Heart left ventricle (tissue), 16 donors: ENCODE results near the gene ARHGEF11. TPM values are rescaled to one million over a fixed set of nuclear protein-coding genes. Genes with fewer than 3 reads are reported as not detected.

Experiments used
- ATAC-seq, 4 donors: fragments of 200-7000 bp; cut with Tn5 transposase; one replicate each; pipeline ENCODE4 v1.9.1; 2020 to 2022; ENCODE audit warnings: moderate library complexity in 4 of 4, mild to moderate bottlenecking in 3 of 4, moderate number of reproducible peaks in 1 of 4
- DNase-seq, 5 donors: peaks; one replicate each; pipeline ENCODE4 v3.0.0-alpha.2; 2020
- H3K27ac ChIP-seq, 12 donors: fragments of 200-600 bp; sonication (generic) in 4 of 12; one replicate each; pipeline versions ENCODE4 v1.5.0 to v1.8.0; 2016 to 2022; ENCODE audit warnings: mild to moderate bottlenecking in 2 of 12
- H3K27me3 ChIP-seq, 9 donors: fragments of 200-600 bp; sonication (generic) in 2 of 9; one replicate each; pipeline versions ENCODE4 v1.5.1 to v1.8.0; 2016 to 2022; ENCODE audit warnings: mild to moderate bottlenecking in 3 of 9
- H3K36me3 ChIP-seq, 9 donors: fragments of 200-600 bp; sonication (generic) in 2 of 9; one replicate each; pipeline versions ENCODE4 v1.5.0 to v1.8.0; 2018 to 2022; ENCODE audit warnings: mild to moderate bottlenecking in 2 of 9
- H3K4me1 ChIP-seq, 12 donors: fragments of 200-600 bp; sonication (generic) in 4 of 12; one replicate each; pipeline versions ENCODE4 v1.5.0 to v1.8.0; 2016 to 2022; ENCODE audit warnings: mild to moderate bottlenecking in 3 of 12
- H3K4me3 ChIP-seq, 12 donors: fragments of 200-600 bp; sonication (generic) in 4 of 12; one replicate each; pipeline versions ENCODE4 v1.5.0 to v1.8.0; 2017 to 2022; ENCODE audit warnings: mild to moderate bottlenecking in 9 of 12, moderate library complexity in 4 of 12
- H3K9me3 ChIP-seq, 12 donors: fragments of 200-600 bp; sonication (generic) in 4 of 12; one replicate each; pipeline versions ENCODE4 v1.5.0 to v1.8.0; 2016 to 2022; ENCODE audit warnings: mild to moderate bottlenecking in 1 of 12
- POLR2A ChIP-seq, 2 donors: fragments of 450-650 bp; IDR thresholded peaks; one replicate each; pipeline ENCODE4 v1.6.1; 2017; ENCODE audit warnings: antibody characterized with exemption in 2 of 2, mild to moderate bottlenecking in 2 of 2, moderate library complexity in 2 of 2
- WGBS, 4 donors: extraction: QIAGEN DNeasy Blood & Tissue Kit in 2 of 4; methylation state at CpG; one replicate each; pipeline versions ENCODE4 v1.1.5 to v1.1.7; 2013 to 2018; 5-methylcytosine and 5-hydroxymethylcytosine counted together
- intact Hi-C, 10 donors: fragments of 100-400 bp; cut with DNase I; formaldehyde crosslinking; loops; one replicate each; pipeline versions ENCODE4 v1.11.1 to v1.14.2; 2022
- polyA plus RNA-seq, 2 donors: library from polyadenylated mRNA; stranded (reverse); fragments of 200-250 nt; gene quantifications; one replicate each; pipeline ENCODE4 v1.2.3, GENCODE V29; 2013
- total RNA-seq, 9 donors: library from RNA; depleted of rRNA in 2 of 9; stranded (reverse); fragments of >200 nt in 2 of 9; fragmentation: NEBNext Ultra II Directional in 3 of 9; extraction: Animal tissue kit (Norgen Biotek cat#: 25700) in 3 of 9; gene quantifications; one replicate each; pipeline versions ENCODE4 v1.1.0 to v1.2.4, GENCODE V29; 2016 to 2023
- TF ChIP-seq, protein P1 (sequence below), 12 donors: fragments of 200-600 bp; sonication (generic) in 4 of 12; IDR thresholded peaks; one replicate each; pipeline versions ENCODE4 v1.5.0 to v1.8.0; 2018 to 2022; ENCODE audit warnings: antibody characterized with exemption in 12 of 12, mild to moderate bottlenecking in 5 of 12
- donor health status: ischemic (EF 13 %, LVEDD 7.1; RV severe dilation, severe dysfunction).
- donor health status: healthy with polysubstance abuse.
- donor health status: DM: no; HTN: yes; CAD: no.
- donor health status: DM: no; HTN: no; CAD: no.
- donor health status: ischemic (EF 25% LVEDD 6.9; RV normal size, moderate dysfunction).
- donor health status: ischemic (EF 25% LVEDD 5.7; RV mildly dilated, moderate dysfunction).
- donor health status: healthy.
- donor health status: DM: yes; HTN: yes; CAD: no.
- donor health status: ischemic (EF 35%, LVEDD 5.7; RV mildly dilated, moderate dysfunction).
- donor health status: nonischemic (EF 11% LVEDD 7.7; RV severe dilation, severe dysfunction).
- donor health status: DM: yes; HTN: yes; CAD: no.
- donor health status: PGD.
- donor health status: ischemic (EF 29% LVEDD 5.4; RV normal size, mild dysfunction).
- donor health status: nonischemic (EF 23%, LVEDD 6.1; RV moderate dilation, normal function).

Gene ARHGEF11
- total and polyA plus RNA-seq, 11 donors: 12.2 to 44.1 (median 30.0) TPM

DNA sequence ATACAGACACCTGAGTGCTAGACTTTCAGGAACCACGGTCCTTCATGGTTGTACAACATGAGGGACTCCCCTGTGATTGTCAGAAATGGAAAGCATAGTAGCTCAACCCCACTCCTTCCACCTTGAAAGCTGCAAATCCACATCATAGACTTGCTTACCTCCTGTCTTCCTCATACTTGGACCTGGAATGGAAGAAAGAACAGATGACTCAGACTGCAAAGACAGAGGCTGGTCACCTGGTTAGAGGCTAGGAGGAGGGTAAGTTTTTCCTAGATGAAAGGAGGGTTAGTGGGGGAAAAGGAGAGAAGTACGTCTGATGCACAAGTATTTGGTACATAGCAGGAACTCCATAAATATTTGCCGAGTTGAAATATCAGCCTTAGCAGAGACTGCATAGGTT lies 87.9 kb downstream of the ARHGEF11 start:
- intact Hi-C loops: loop anchor here in 1 of 10 donors (10.0 kb wide), 1 partner anchor 117 kb away; no protein-coding TSS in a partner anchor
- peaks cover 2 to 98% (median 94%) of the 10 kb centered on the region in 9 donors for H3K36me3 ChIP-seq
- H3K27me3 ChIP-seq: no peaks in the 10 kb centered on the region
- ATAC-seq: no peak
- H3K9me3 ChIP-seq: no peaks in the 10 kb centered on the region
- no peak for DNase-seq
- 80 to 83% (median 81%) methylated on average over 3 of the region's 3 CpGs for WGBS, 4 donors
- H3K4me3 ChIP-seq: no peak overlapping the region
- peaks cover 0 to 7% (median 0%) of the 10 kb centered on the region in 12 donors for H3K4me1 ChIP-seq
- no peak overlapping the region for H3K27ac ChIP-seq
- TF ChIP-seq, protein P1, sequence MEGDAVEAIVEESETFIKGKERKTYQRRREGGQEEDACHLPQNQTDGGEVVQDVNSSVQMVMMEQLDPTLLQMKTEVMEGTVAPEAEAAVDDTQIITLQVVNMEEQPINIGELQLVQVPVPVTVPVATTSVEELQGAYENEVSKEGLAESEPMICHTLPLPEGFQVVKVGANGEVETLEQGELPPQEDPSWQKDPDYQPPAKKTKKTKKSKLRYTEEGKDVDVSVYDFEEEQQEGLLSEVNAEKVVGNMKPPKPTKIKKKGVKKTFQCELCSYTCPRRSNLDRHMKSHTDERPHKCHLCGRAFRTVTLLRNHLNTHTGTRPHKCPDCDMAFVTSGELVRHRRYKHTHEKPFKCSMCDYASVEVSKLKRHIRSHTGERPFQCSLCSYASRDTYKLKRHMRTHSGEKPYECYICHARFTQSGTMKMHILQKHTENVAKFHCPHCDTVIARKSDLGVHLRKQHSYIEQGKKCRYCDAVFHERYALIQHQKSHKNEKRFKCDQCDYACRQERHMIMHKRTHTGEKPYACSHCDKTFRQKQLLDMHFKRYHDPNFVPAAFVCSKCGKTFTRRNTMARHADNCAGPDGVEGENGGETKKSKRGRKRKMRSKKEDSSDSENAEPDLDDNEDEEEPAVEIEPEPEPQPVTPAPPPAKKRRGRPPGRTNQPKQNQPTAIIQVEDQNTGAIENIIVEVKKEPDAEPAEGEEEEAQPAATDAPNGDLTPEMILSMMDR (IDR thresholded peaks at IDR 0.05): no peak
- no peak for TF ChIP-seq POLR2A (IDR thresholded peaks at IDR 0.05)

DNA sequence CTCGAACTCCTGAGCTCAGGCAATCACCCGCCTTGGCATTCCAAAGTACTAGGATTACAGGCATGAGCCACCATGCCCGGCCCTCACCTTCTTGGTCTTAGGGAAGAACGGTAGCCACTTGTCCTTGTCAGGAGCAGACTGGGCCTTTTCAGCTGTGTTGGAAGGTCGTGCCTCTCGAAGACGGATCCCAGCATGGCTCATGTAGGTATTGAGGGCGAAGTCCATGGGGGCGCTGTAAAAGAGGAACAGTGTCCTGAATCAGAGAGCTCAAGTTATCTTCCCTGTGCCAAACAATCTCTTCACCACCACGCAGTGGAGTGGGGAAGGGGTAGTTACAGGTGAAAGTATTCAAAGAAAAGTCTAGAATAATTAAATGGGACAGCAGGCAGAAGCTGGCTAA lies 89.2 kb downstream of the ARHGEF11 start:
- Histone ChIP-seq H3K36me3 (peaks cover 2 to 98% (median 94%) of the 10 kb centered on the region in 9 donors), H3K4me3 (no peak overlapping the region), H3K9me3 (no peaks in the 10 kb centered on the region), H3K27me3 (no peaks in the 10 kb centered on the region), H3K27ac (no peak overlapping the region), H3K4me1 (no peaks in the 10 kb centered on the region)
- TF ChIP-seq, protein P1 (IDR thresholded peaks at IDR 0.05): no peak
- TF ChIP-seq POLR2A (IDR thresholded peaks at IDR 0.05): no peak
- ATAC-seq (no peak), DNase-seq (no peak)
- 94 to 98% (median 95%) methylated on average over 10 of the region's 10 CpGs for WGBS, 4 donors
- intact Hi-C loops: loop anchor here in 1 of 10 donors (10.0 kb wide), 1 partner anchor 118 kb away; no protein-coding TSS in a partner anchor

DNA sequence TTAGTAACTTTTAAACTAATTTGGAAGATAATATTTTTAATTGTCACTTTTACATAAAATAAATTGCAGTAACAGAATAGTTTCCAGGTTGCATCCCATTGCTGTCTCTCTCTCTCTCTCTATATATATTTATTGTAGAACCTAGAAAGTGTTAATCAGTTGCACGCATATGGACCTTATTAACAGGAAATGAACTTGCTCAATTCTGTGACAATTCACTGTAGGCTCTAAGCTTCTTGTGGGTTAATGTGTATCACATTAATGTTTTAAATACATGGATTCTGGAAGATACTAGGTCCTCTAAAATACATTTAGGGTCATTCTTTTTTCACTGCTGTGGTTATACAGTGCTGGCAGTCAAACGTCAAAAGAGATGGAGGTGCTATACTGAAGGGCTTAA lies 92.0 kb downstream of the ARHGEF11 start:
- Histone ChIP-seq H3K27me3 (no peaks in the 10 kb centered on the region), H3K9me3 (no peaks in the 10 kb centered on the region), H3K4me1 (no peaks in the 10 kb centered on the region), H3K4me3 (no peak overlapping the region), H3K36me3 (peaks cover 2 to 100% (median 96%) of the 10 kb centered on the region in 9 donors), H3K27ac (no peak overlapping the region)
- 60 to 73% (median 69%) methylated on average over 2 of the region's 2 CpGs for WGBS, 4 donors
- intact Hi-C loops: loop anchor here in 1 of 10 donors (10.0 kb wide), 1 partner anchor 121 kb away; no protein-coding TSS in a partner anchor
- DNase-seq: no peak
- no peak for ATAC-seq
- TF ChIP-seq, protein P1 (IDR thresholded peaks at IDR 0.05): no peak
- no peak for TF ChIP-seq POLR2A (IDR thresholded peaks at IDR 0.05)

DNA sequence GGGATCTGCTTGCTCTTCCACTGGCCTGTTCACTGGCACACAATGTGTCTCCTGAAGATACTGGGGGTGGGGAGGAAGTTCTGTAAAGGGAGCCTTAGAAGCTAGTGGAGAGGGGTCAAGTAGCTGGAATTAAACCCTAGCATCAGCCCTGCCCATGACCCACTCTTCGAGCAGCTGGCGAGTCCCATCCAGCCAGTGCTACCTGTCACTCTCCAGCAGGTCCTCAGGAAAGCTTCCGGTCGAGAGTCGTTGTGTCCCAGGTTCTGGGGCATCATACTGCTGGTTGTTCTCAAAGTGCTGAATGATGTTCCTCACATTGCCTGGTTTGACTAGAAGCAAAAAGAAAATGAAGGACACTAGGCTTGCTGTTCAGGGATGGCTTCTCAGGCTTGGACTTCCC lies 94.2 kb downstream of the ARHGEF11 start:
- TF ChIP-seq POLR2A (IDR thresholded peaks at IDR 0.05): no peak
- TF ChIP-seq, protein P1 (IDR thresholded peaks at IDR 0.05): no peak
- no peak for ATAC-seq
- WGBS, 4 donors: 90 to 96% (median 95%) methylated on average over 5 of the region's 5 CpGs
- peak in 1 of 5 donors; percentile 3 for DNase-seq
- H3K36me3 ChIP-seq: peaks cover 2 to 100% (median 96%) of the 10 kb centered on the region in 9 donors
- H3K4me1 ChIP-seq: no peaks in the 10 kb centered on the region
- intact Hi-C loops: loop anchor here in 1 of 10 donors (10.0 kb wide), 1 partner anchor 123 kb away; no protein-coding TSS in a partner anchor
- H3K9me3 ChIP-seq: no peaks in the 10 kb centered on the region
- no peaks in the 10 kb centered on the region for H3K27me3 ChIP-seq
- no peak overlapping the region for H3K27ac ChIP-seq
- H3K4me3 ChIP-seq: no peak overlapping the region
